ENCODE data around the gene POLR2L.

The POLR2L gene

DNA sequence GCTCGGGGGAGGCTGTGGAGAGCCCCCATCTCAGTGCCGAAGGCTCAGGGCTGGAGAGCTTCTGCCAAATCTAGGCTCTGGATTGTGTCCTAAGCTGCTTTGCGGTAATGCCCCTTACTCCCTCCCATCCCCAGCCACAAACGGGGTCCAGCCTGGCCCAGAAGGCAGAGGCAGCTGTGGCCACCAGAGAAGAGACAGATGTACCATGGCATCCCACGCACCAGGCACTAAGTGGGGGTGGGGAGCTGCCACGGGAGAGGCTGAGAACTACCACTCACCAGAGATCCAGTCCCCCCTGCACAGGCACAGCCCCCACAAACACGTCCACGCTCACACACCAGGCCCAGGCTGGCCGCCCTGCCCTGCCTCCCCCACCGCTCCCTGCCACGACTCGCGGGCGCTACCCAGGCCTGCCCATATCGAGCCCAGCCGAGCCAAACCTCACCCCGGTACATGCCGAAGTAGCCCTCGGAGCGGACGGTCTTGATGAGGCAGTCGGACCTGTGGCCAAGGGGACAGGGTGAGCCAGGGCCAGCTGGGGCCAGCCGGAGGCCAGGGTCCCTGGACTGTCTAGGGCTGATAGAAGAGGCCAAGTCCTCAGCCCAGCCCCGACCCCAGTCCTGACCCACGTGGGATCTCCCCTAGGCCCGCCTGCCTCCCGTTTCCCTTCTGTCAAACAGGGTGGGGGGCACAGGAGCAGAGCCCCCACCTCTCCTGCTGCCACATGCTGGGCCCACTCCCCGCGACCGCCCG is 48.1 kb downstream of the POLR2L start:
- H3K27me3 ChIP-seq (ENCODE audit: insufficient read depth, poor library complexity, severe bottlenecking) = peaks cover 6% of the 10 kb centered on the region
- H3K27ac ChIP-seq (ENCODE audit: poor library complexity, severe bottlenecking) = peak overlapping the region; percentile 70
- DNase-seq (ENCODE audit: low spot score) (no peak), ATAC-seq (ENCODE audit: low read depth) (no peak)
- TF ChIP-seq, protein P1, sequence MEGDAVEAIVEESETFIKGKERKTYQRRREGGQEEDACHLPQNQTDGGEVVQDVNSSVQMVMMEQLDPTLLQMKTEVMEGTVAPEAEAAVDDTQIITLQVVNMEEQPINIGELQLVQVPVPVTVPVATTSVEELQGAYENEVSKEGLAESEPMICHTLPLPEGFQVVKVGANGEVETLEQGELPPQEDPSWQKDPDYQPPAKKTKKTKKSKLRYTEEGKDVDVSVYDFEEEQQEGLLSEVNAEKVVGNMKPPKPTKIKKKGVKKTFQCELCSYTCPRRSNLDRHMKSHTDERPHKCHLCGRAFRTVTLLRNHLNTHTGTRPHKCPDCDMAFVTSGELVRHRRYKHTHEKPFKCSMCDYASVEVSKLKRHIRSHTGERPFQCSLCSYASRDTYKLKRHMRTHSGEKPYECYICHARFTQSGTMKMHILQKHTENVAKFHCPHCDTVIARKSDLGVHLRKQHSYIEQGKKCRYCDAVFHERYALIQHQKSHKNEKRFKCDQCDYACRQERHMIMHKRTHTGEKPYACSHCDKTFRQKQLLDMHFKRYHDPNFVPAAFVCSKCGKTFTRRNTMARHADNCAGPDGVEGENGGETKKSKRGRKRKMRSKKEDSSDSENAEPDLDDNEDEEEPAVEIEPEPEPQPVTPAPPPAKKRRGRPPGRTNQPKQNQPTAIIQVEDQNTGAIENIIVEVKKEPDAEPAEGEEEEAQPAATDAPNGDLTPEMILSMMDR (IDR thresholded peaks at IDR 0.05; ENCODE audit: poor library complexity, severe bottlenecking) = no peak
- H3K4me1 ChIP-seq (ENCODE audit: insufficient read depth, poor library complexity, severe bottlenecking) = peaks cover 2% of the 10 kb centered on the region
- no peak overlapping the region for H3K4me3 ChIP-seq (ENCODE audit: severe bottlenecking)
- H3K9me3 ChIP-seq (ENCODE audit: severe bottlenecking) = no peaks in the 10 kb centered on the region
- H3K36me3 ChIP-seq (ENCODE audit: low read depth) = peaks cover 7% of the 10 kb centered on the region; the same call in 1 of the 2 replicates

DNA sequence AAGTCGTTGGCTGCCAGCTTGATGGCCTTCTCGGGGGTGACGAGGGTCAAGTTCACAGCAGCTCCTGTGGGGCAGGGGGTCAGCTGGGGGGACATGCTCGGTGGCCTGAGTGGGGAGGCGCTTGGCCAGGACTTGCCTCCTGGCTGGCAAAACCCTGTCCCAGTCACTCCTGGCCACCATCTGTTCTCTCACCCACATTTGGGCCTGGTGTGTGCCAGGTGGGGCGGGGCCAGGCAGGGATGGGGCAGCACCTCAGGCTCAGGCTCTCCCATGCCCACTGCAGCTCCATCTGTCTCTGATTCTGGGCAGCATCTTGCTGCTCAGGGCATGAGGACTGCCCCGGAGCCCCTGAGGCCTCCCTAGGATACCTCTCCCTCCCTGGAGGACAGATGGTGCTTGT is 48.8 kb downstream of the POLR2L start:
- no peak for ATAC-seq (ENCODE audit: low read depth)
- peaks cover 7% of the 10 kb centered on the region; the same call in 1 of the 2 replicates for H3K36me3 ChIP-seq (ENCODE audit: low read depth)
- TF ChIP-seq, protein P1 (IDR thresholded peaks at IDR 0.05; ENCODE audit: poor library complexity, severe bottlenecking) = no peak
- H3K27ac ChIP-seq (ENCODE audit: poor library complexity, severe bottlenecking) = no peak overlapping the region
- H3K27me3 ChIP-seq (ENCODE audit: insufficient read depth, poor library complexity, severe bottlenecking) = peaks cover 9% of the 10 kb centered on the region
- no peak for DNase-seq (ENCODE audit: low spot score)
- no peaks in the 10 kb centered on the region for H3K9me3 ChIP-seq (ENCODE audit: severe bottlenecking)
- no peak overlapping the region for H3K4me3 ChIP-seq (ENCODE audit: severe bottlenecking)
- peaks cover 2% of the 10 kb centered on the region for H3K4me1 ChIP-seq (ENCODE audit: insufficient read depth, poor library complexity, severe bottlenecking)

DNA sequence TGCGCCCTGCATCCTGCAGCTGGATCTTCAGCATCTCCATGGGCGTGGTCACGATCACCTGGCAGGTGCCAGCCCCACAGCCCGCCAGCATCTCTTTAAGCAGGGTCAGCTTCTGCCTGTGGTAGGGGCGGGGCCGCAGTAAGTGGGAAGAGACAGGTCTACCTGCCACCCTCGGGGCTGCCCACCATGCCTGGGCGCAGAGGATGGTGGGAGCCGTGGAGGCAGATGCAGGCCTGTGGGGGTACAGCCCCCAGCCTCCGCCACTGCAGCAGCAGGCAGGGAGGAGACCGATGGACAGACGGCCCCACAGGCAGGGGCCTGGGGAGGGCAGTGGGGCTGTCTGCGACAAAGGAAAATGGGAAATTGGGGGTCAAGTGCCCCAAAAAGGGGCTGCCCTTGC is 49.5 kb downstream of the POLR2L start:
- ATAC-seq (ENCODE audit: low read depth) (no peak), DNase-seq (ENCODE audit: low spot score) (no peak)
- TF ChIP-seq, protein P1 (IDR thresholded peaks at IDR 0.05; ENCODE audit: poor library complexity, severe bottlenecking) = no peak
- Histone ChIP-seq H3K4me3 (ENCODE audit: severe bottlenecking) (no peak overlapping the region), H3K9me3 (ENCODE audit: severe bottlenecking) (no peaks in the 10 kb centered on the region), H3K36me3 (ENCODE audit: low read depth) (peaks cover 7% of the 10 kb centered on the region; the same call in 1 of the 2 replicates), H3K4me1 (ENCODE audit: insufficient read depth, poor library complexity, severe bottlenecking) (peaks cover 2% of the 10 kb centered on the region), H3K27ac (ENCODE audit: poor library complexity, severe bottlenecking) (no peak overlapping the region), H3K27me3 (ENCODE audit: insufficient read depth, poor library complexity, severe bottlenecking) (peaks cover 9% of the 10 kb centered on the region)

DNA sequence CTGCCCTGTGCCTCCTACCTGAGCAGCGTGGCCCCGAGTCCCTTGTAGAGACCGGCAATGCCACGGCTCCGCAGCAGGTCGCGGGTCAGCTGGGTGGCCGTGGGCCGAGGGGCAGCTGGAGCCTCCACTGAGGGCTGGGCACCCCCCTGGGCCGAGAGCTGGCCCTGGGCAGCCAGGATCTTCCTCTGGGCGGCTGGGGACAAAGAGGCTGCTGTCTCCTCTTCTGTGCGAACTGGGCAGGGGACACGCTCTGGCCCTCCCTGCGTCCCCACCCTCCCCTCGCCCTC is 49.9 kb downstream of the POLR2L start:
- H3K27ac ChIP-seq (ENCODE audit: poor library complexity, severe bottlenecking) = no peak overlapping the region
- DNase-seq (ENCODE audit: low spot score) (no peak), ATAC-seq (ENCODE audit: low read depth) (no peak)
- peaks cover 9% of the 10 kb centered on the region for H3K27me3 ChIP-seq (ENCODE audit: insufficient read depth, poor library complexity, severe bottlenecking)
- no peaks in the 10 kb centered on the region for H3K9me3 ChIP-seq (ENCODE audit: severe bottlenecking)
- peaks cover 2% of the 10 kb centered on the region for H3K4me1 ChIP-seq (ENCODE audit: insufficient read depth, poor library complexity, severe bottlenecking)
- H3K36me3 ChIP-seq (ENCODE audit: low read depth) = peaks cover 7% of the 10 kb centered on the region; the same call in 1 of the 2 replicates
- H3K4me3 ChIP-seq (ENCODE audit: severe bottlenecking) = no peak overlapping the region
- TF ChIP-seq, protein P1 (IDR thresholded peaks at IDR 0.05; ENCODE audit: poor library complexity, severe bottlenecking) = no peak
